ENCODE measurements around the gene UBA6.

Gene UBA6

DNA sequence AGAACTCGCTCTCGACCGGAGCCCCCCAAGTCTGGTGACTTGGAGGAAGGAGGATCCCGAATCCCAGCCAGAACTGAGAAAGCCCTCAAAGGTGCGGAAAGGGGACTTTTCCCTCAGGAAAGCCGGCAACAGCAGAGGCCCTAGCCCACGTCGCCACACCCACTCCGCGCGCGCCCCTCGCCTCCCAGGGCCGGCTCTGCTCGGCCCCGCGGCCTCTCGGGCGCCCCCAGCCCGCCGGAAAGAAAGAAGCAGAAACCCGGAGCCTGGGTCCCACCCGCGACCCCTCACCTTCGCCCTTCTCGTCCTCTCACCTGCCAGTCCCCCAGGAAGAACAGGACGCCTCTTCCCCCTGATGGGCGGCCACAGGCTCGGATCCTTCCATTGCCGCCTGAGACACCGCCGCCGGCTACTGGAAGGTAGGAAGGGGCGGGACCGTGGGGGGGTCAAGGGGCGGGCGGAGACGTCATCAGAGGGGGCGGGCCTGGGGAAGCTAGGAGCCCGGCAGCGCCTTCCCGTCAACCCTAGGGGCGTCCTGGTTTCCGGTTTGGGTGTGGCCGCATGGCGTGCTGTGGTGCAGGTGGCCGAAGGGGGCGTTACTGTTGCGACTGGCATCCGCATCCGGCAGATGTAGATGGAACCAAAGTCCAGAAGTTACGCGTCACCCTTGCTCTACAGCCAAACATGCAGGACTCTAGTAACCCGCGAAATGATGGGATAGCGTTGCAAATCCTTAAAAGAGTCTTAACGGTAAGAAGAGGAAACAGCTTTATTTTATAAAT lies at the start of gene UBA6:
UBA6 (minus strand) TSS at position 418 of the 779 bp plus-strand sequence; CDS start at position 382, 36 bp downstream.
- peak within 1 kb of the TSS; percentile 91 for H3K4me2 ChIP-seq (ENCODE audit: low read depth, low read length, poor library complexity, severe bottlenecking)
- H3K36me3 ChIP-seq (ENCODE audit: insufficient read depth, low read length), result no peaks in the 10 kb centered on the region
- H3F3A ChIP-seq (ENCODE audit: low read depth), result no peaks in the 10 kb centered on the region
- peaks cover 51% of the 10 kb centered on the region for H3K4me1 ChIP-seq (ENCODE audit: insufficient read depth, low read length, poor library complexity, severe bottlenecking)
- H3K9me2 ChIP-seq (replicated peaks; ENCODE audit: low read depth, low read length), result no peaks in the 10 kb centered on the region
- peaks cover 30% of the 10 kb centered on the region for H4K20me1 ChIP-seq (ENCODE audit: insufficient read depth, low read length, poor library complexity, severe bottlenecking)
- TF ChIP-seq, protein P1, sequence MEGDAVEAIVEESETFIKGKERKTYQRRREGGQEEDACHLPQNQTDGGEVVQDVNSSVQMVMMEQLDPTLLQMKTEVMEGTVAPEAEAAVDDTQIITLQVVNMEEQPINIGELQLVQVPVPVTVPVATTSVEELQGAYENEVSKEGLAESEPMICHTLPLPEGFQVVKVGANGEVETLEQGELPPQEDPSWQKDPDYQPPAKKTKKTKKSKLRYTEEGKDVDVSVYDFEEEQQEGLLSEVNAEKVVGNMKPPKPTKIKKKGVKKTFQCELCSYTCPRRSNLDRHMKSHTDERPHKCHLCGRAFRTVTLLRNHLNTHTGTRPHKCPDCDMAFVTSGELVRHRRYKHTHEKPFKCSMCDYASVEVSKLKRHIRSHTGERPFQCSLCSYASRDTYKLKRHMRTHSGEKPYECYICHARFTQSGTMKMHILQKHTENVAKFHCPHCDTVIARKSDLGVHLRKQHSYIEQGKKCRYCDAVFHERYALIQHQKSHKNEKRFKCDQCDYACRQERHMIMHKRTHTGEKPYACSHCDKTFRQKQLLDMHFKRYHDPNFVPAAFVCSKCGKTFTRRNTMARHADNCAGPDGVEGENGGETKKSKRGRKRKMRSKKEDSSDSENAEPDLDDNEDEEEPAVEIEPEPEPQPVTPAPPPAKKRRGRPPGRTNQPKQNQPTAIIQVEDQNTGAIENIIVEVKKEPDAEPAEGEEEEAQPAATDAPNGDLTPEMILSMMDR (conservative IDR thresholded peaks at IDR 0.05; ENCODE audit: low read length), result peak; percentile 61
- TF ChIP-seq EZH2phosphoT487 (IDR thresholded peaks at IDR 0.05; ENCODE audit: borderline replicate concordance), result no peak
- H3K27me3 ChIP-seq (ENCODE audit: insufficient read depth, low read length, poor library complexity, severe bottlenecking), result no peaks in the 10 kb centered on the region
- peak within 1 kb of the TSS; percentile 85 for H3K9ac ChIP-seq (ENCODE audit: low read depth, low read length, poor library complexity, severe bottlenecking)
- H3K4me3 ChIP-seq (ENCODE audit: low read length, poor library complexity, severe bottlenecking), result peak within 1 kb of the TSS; percentile 92
- peaks cover 1% of the 10 kb centered on the region; the same call in 1 of the 2 replicates for H3K9me3 ChIP-seq (ENCODE audit: insufficient read depth, low read depth, low read length)
- peaks cover 85% of the 10 kb centered on the region for H3K79me2 ChIP-seq (ENCODE audit: insufficient read depth, low read length)
- H2AFZ ChIP-seq (ENCODE audit: low read length), result peak within 1 kb of the TSS; percentile 78

DNA sequence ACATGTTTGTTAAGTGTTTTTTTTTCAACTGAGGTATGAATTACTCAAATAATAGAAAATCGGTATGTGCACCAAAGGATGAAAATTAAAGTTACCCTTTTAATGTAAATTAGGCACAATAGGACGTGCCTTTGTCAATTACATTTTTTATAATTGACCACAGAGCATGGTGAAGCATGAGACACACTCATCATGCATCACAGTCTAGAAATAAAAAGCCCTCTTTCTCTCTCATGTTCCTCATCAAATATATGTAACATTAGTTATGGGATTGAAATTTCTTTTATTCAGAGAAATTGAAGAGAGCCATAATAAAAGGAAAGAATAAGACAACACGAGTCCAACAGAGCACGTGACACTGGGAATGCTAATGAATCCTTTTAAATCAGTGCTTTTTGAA lies 49.7 kb upstream of the UBA6 start:
- Histone ChIP-seq H3F3A (ENCODE audit: low read depth) (no peaks in the 10 kb centered on the region), H3K79me2 (ENCODE audit: insufficient read depth, low read length) (no peaks in the 10 kb centered on the region), H4K20me1 (ENCODE audit: insufficient read depth, low read length, poor library complexity, severe bottlenecking) (no peaks in the 10 kb centered on the region), H3K4me3 (ENCODE audit: low read length, poor library complexity, severe bottlenecking) (no peak overlapping the region), H2AFZ (ENCODE audit: low read length) (no peak overlapping the region), H3K4me1 (ENCODE audit: insufficient read depth, low read length, poor library complexity, severe bottlenecking) (no peaks in the 10 kb centered on the region), H3K4me2 (ENCODE audit: low read depth, low read length, poor library complexity, severe bottlenecking) (no peak overlapping the region), H3K9me3 (ENCODE audit: insufficient read depth, low read depth, low read length) (no peaks in the 10 kb centered on the region), H3K27me3 (ENCODE audit: insufficient read depth, low read length, poor library complexity, severe bottlenecking) (no peaks in the 10 kb centered on the region), H3K9ac (ENCODE audit: low read depth, low read length, poor library complexity, severe bottlenecking) (no peak overlapping the region), H3K9me2 (replicated peaks; ENCODE audit: low read depth, low read length) (no peaks in the 10 kb centered on the region), H3K36me3 (ENCODE audit: insufficient read depth, low read length) (no peaks in the 10 kb centered on the region)
- TF ChIP-seq, protein P1 (conservative IDR thresholded peaks at IDR 0.05; ENCODE audit: low read length), result no peak
- no peak for TF ChIP-seq EZH2phosphoT487 (IDR thresholded peaks at IDR 0.05; ENCODE audit: borderline replicate concordance)

DNA sequence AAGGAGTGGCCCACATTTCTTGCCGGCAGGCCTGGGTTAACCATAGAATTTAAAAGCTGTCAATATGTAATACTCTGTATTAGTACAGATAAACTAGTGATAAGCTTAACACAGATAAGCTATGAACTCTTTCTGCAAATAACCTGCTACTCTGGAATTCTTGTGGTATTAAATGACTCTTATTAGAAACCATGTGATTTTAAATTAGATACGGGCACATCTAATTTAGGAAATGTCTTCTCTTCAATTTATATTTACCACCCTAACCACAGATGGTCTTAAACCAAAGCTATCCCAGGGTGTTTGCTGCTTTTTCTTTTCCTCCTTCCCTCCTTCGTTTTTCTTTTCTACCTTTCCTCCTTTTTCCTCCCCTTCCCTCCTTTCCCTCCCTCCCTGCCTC lies 48.3 kb upstream of the UBA6 start:
- H2AFZ ChIP-seq (ENCODE audit: low read length), result no peak overlapping the region
- H3K4me3 ChIP-seq (ENCODE audit: low read length, poor library complexity, severe bottlenecking), result no peak overlapping the region
- H4K20me1 ChIP-seq (ENCODE audit: insufficient read depth, low read length, poor library complexity, severe bottlenecking), result no peaks in the 10 kb centered on the region
- H3K4me1 ChIP-seq (ENCODE audit: insufficient read depth, low read length, poor library complexity, severe bottlenecking), result no peaks in the 10 kb centered on the region
- no peaks in the 10 kb centered on the region for H3K36me3 ChIP-seq (ENCODE audit: insufficient read depth, low read length)
- H3K27me3 ChIP-seq (ENCODE audit: insufficient read depth, low read length, poor library complexity, severe bottlenecking), result no peaks in the 10 kb centered on the region
- no peaks in the 10 kb centered on the region for H3K9me3 ChIP-seq (ENCODE audit: insufficient read depth, low read depth, low read length)
- H3K9me2 ChIP-seq (replicated peaks; ENCODE audit: low read depth, low read length), result no peaks in the 10 kb centered on the region
- H3K9ac ChIP-seq (ENCODE audit: low read depth, low read length, poor library complexity, severe bottlenecking), result no peak overlapping the region
- no peaks in the 10 kb centered on the region for H3F3A ChIP-seq (ENCODE audit: low read depth)
- TF ChIP-seq EZH2phosphoT487 (IDR thresholded peaks at IDR 0.05; ENCODE audit: borderline replicate concordance), result no peak
- TF ChIP-seq, protein P1 (conservative IDR thresholded peaks at IDR 0.05; ENCODE audit: low read length), result no peak
- no peaks in the 10 kb centered on the region for H3K79me2 ChIP-seq (ENCODE audit: insufficient read depth, low read length)
- H3K4me2 ChIP-seq (ENCODE audit: low read depth, low read length, poor library complexity, severe bottlenecking), result no peak overlapping the region
